Breast epithelium (tissue), 4 donors: Measurements from ENCODE around the gene ASMTL. TPM values are rescaled to one million over a fixed set of nuclear protein-coding genes. Genes with fewer than 3 reads are reported as not detected.
"Not testable (repeated sequence)": the region's sequence is repeated elsewhere in the genome, so short reads cannot be mapped to it uniquely, and the experiment has no call there.

Source experiments
- DNase-seq, 2 donors: peaks; one replicate each; pipeline ENCODE4 v3.0.0-alpha.2; 2019; ENCODE audit warnings: low spot score in 2 of 2
- H3K27ac ChIP-seq, 2 donors: fragments of 200-600 bp; sonication (generic) in 1 of 2; one replicate each; pipeline ENCODE4 v1.5.1; 2016 to 2019; ENCODE audit warnings: mild to moderate bottlenecking in 1 of 2
- H3K27me3 ChIP-seq, 2 donors: fragments of 200-600 bp; sonication (generic) in 1 of 2; one replicate each; pipeline versions ENCODE4 v1.5.1 to v1.6.0; 2017 to 2019; ENCODE audit warnings: control low read depth in 1 of 2, mild to moderate bottlenecking in 1 of 2
- H3K36me3 ChIP-seq: fragments of 200-600 bp; one replicate; pipeline ENCODE4 v1.5.1; 2019
- H3K4me1 ChIP-seq, 2 donors: fragments of 200-600 bp; sonication (generic); one replicate each; pipeline ENCODE4 v1.5.1; 2016 to 2019; ENCODE audit warnings: control low read depth in 1 of 2
- H3K4me3 ChIP-seq, 3 donors: fragments of 200-600 bp; sonication (generic); 1 replicate in 2 of 3; 2 replicates in 1 of 3; pipeline ENCODE4 v1.5.1; 2016 to 2019; ENCODE audit warnings: mild to moderate bottlenecking in 3 of 3, moderate library complexity in 2 of 3
- H3K9me3 ChIP-seq, 2 donors: fragments of 200-600 bp; sonication (generic) in 1 of 2; one replicate each; pipeline ENCODE4 v1.5.1; 2016 to 2019; ENCODE audit warnings: control low read depth in 1 of 2
- CTCF ChIP-seq, 3 donors: fragments of 450-650 bp; IDR thresholded peaks; one replicate each; pipeline ENCODE4 v1.5.1; 2016 to 2017; ENCODE audit warnings: antibody characterized with exemption in 3 of 3, mild to moderate bottlenecking in 3 of 3, moderate library complexity in 3 of 3
- POLR2A ChIP-seq: fragments of 450-650 bp; IDR thresholded peaks from one replicate; pipeline ENCODE4 v1.6.1; 2016; ENCODE audit warnings: antibody characterized with exemption, mild to moderate bottlenecking, moderate library complexity
- POLR2AphosphoS5 ChIP-seq, 3 donors: sonication (generic); formaldehyde crosslinking; IDR thresholded peaks; one replicate each; pipeline ENCODE4 v1.6.1; 2017; ENCODE audit warnings: antibody characterized with exemption in 3 of 3
- intact Hi-C: fragments of 100-400 bp; cut with DNase I; formaldehyde crosslinking; loops from one replicate; pipeline ENCODE4 v1.15.1; 2023; ENCODE audit warnings: low total_unique reads
- total RNA-seq, 3 donors: library from RNA; depleted of rRNA; stranded (reverse); fragments of >200 nt; gene quantifications; one replicate each; pipeline ENCODE4 v1.1.0, GENCODE V29; 2016

ASMTL gene
- total RNA-seq, 3 donors from 2014 or later = 22.8 to 29.1 (median 28.2) TPM

- Histone ChIP-seq H3K4me1 (no peaks in the 10 kb centered on the region), H3K27me3 (peaks cover 0 to 21% of the 10 kb centered on the region in 2 donors), H3K9me3 (peaks cover 0 to 2% of the 10 kb centered on the region in 2 donors), H3K4me3 (no peak overlapping the region), H3K27ac (no peak overlapping the region), H3K36me3 (no peaks in the 10 kb centered on the region)
- TF ChIP-seq POLR2A = no peak
- TF ChIP-seq POLR2AphosphoS5 (IDR thresholded peaks at IDR 0.05) = no peak
- no peak for TF ChIP-seq CTCF (IDR thresholded peaks at IDR 0.05)
- intact Hi-C loops = no loop called here
- peak in 1 of 2 donors; percentile 4 for DNase-seq
Observed at GRCh38 chrX:1485033-1485432, 32.3 kb upstream of the ASMTL start.

GRCh38 chrX:1484638-1485019 is 31.9 kb upstream of the ASMTL start:
- H3K4me1 ChIP-seq = no peaks in the 10 kb centered on the region
- TF ChIP-seq CTCF (IDR thresholded peaks at IDR 0.05) = no peak
- no peak for TF ChIP-seq POLR2A
- TF ChIP-seq POLR2AphosphoS5 (IDR thresholded peaks at IDR 0.05) = no peak
- H3K27me3 ChIP-seq = peaks cover 0 to 21% of the 10 kb centered on the region in 2 donors
- no peak overlapping the region for H3K4me3 ChIP-seq
- no peak overlapping the region for H3K27ac ChIP-seq
- H3K9me3 ChIP-seq = peaks cover 0 to 6% of the 10 kb centered on the region in 2 donors
- H3K36me3 ChIP-seq = no peaks in the 10 kb centered on the region
- intact Hi-C loops = no loop called here
- peak in 1 of 2 donors; percentile 8 for DNase-seq

- TF ChIP-seq CTCF (IDR thresholded peaks at IDR 0.05) (no peak), POLR2AphosphoS5 (IDR thresholded peaks at IDR 0.05) (no peak), POLR2A (no peak)
- Histone ChIP-seq H3K36me3 (no peaks in the 10 kb centered on the region), H3K27ac (no peak overlapping the region), H3K27me3 (peaks cover 0 to 21% of the 10 kb centered on the region in 2 donors), H3K9me3 (peaks cover 0 to 11% of the 10 kb centered on the region in 2 donors), H3K4me1 (no peaks in the 10 kb centered on the region), H3K4me3 (no peak overlapping the region)
- peak in 1 of 2 donors; percentile 6 for DNase-seq
- intact Hi-C loops = no loop called here
Observed at GRCh38 chrX:1483843-1484637, 31.3 kb upstream of the ASMTL start.

GRCh38 chrX:1482530-1482928 is 29.8 kb upstream of the ASMTL start:
- peaks cover 0 to 19% of the 10 kb centered on the region in 2 donors for H3K9me3 ChIP-seq
- H3K27ac ChIP-seq, H3K4me1 ChIP-seq, DNase-seq, intact Hi-C loops, H3K36me3 ChIP-seq, H3K4me3 ChIP-seq: not testable (repeated sequence)
- peaks cover 0 to 20% of the 10 kb centered on the region in 2 donors for H3K27me3 ChIP-seq

- Histone ChIP-seq H3K4me3 (peak overlapping the region in 1 of 3 donors; percentile 31), H3K9me3 (peaks cover 0 to 19% of the 10 kb centered on the region in 2 donors), H3K27me3 (peaks cover 0 to 13% of the 10 kb centered on the region in 2 donors), H3K27ac (peak overlapping the region in 1 of 2 donors; percentile 66), H3K4me1 (no peaks in the 10 kb centered on the region), H3K36me3 (no peaks in the 10 kb centered on the region)
- intact Hi-C loops = no loop called here
- no peak for TF ChIP-seq CTCF (IDR thresholded peaks at IDR 0.05)
- TF ChIP-seq POLR2AphosphoS5 (IDR thresholded peaks at IDR 0.05) = peak; percentile 14 to 31 (median 15)
- peak in 1 of 2 donors; percentile 35 for DNase-seq
Observed at GRCh38 chrX:1481636-1482529, 29.2 kb upstream of the ASMTL start.
